GM12874 (cell line): Measurements from ENCODE around the gene SND1.

Experiments
- TF ChIP-seq, protein P1 (sequence below): IDR thresholded peaks from 2 replicates; pipeline ENCODE4 v1.5.1; 2011; ENCODE audit warnings: low read depth, mild to moderate bottlenecking, control low read depth, low read length, moderate library complexity; ENCODE audit not compliant: insufficient read depth

SND1 gene

DNA sequence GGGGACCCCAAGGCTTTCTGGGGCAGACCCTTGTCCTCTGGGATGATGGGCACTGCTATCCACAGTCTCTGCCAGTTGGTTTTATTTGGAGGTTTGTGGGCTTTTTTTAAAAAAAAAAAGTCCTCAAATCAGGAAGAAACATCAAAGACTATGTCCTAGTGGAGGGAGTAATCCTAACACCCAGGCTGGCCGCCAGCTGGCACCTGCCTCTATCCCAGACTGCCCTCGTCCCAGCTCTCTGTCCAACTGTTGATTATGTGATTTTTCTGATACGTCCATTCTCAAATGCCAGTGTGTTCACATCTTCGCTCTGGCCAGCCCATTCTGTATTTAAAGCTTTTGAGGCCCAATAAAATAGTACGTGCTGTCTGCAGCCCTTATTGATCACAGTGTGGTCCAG lies 440.2 kb downstream of the SND1 start:
- TF ChIP-seq, protein P1, sequence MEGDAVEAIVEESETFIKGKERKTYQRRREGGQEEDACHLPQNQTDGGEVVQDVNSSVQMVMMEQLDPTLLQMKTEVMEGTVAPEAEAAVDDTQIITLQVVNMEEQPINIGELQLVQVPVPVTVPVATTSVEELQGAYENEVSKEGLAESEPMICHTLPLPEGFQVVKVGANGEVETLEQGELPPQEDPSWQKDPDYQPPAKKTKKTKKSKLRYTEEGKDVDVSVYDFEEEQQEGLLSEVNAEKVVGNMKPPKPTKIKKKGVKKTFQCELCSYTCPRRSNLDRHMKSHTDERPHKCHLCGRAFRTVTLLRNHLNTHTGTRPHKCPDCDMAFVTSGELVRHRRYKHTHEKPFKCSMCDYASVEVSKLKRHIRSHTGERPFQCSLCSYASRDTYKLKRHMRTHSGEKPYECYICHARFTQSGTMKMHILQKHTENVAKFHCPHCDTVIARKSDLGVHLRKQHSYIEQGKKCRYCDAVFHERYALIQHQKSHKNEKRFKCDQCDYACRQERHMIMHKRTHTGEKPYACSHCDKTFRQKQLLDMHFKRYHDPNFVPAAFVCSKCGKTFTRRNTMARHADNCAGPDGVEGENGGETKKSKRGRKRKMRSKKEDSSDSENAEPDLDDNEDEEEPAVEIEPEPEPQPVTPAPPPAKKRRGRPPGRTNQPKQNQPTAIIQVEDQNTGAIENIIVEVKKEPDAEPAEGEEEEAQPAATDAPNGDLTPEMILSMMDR = no peak

DNA sequence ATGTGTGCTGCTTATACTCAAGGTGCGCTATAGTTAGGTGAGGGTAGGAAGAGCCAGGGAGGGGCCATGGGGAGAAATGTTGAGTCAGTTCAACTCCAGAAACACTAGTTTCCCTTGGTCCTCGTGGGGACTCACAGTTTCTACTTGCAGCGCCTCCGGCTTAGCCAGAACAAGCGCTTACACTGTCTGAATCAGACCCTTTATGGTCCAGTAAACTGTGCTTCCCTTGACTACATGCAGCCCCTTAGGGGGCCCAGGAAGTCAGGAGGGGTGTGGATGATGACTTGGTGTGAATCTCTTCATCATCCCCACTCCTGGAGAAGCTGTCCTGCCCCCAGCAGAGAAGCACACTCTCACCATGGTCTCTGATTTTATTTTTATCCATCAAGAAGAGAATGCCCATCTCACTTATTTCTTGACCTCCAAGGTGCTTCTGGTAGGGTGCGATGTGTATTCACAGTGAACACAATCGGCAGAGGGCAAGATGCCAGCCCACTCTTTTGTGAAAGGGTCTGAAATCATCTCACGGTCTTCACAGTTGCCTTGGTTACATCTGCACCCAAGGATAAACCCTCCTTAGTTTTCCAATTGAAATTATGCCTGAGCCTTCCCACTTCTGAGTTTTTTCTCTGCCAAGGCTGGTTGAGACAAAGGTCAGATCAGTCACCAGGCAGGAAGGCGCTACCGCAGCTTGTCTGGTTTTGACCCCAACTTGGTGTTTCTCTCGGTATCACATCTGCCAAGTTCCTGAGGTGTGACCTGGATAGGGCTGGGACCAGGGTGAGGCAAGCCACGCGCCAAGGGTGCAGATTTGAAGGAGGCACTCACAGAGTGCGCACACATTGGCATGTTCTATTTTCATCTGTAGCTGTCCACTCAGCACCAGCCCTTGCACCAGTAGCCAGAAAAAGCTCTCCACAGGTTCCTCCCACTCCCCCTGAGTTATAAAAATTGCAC lies 441.9 kb downstream of the SND1 start:
- TF ChIP-seq, protein P1 = no peak

DNA sequence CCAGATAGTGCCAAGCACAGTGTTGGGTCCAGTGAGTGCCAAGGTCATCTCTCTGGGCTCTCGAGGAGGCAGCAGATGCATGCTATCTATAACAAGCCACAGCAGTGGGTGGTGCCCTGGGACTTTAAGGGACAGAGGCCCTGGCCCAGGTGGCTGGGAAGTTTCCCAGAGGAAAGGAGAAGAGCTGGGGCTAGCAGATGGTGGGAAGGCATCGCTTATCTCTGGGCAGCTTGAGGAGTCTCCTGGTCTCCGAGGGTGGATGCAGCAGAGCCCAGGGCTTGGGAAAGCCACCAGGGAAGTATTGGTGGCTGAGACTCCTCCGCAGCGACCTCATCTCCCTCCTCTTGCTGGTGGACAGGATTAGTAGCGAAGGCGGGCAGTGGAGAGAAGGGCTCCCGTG lies 442.7 kb downstream of the SND1 start:
- TF ChIP-seq, protein P1 = no peak

DNA sequence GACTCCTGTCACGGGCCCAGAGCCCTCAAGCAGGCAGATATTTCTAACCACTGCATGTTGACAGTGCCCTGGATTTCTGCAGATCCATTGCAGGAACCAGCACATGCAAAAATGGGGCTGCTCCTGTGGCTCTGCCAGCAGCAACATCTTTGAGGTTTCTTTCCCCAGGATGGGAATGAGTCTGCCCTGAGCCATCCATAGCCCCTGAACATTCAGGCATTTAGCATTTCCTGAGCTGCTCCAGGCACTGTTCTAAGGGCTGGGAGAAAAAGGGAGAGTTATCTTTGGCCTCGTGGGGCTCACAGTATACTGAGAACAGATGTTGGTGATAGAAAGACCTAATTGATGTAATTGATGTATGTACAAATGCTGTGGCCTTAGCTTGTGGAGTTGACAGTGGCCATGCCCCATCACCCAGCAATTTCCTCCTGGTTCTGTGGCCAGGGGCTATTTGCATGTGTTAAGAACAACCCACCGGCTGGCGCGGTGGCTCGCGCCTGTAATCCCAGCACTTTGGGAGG lies 445.3 kb downstream of the SND1 start:
- TF ChIP-seq, protein P1 = no peak

DNA sequence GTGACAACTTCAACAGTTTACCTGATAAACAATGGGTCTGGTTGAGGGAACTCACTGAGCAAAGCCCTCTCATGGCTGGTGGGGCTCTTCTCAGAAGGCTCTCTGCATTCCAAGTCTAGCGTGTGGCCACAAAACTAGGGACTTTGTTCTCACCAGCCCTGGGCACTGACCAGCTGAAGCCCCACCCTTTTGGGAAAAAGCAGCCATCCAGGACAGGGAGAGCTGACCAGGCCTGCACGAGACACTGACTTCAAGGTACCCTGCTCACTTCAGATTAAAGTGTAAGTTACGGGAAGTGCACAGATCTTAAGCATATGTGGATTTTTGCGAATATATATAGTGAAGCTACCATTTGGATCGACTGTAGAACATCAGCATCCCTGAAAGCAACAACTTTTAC lies 446.6 kb downstream of the SND1 start:
- TF ChIP-seq, protein P1 = no peak

DNA sequence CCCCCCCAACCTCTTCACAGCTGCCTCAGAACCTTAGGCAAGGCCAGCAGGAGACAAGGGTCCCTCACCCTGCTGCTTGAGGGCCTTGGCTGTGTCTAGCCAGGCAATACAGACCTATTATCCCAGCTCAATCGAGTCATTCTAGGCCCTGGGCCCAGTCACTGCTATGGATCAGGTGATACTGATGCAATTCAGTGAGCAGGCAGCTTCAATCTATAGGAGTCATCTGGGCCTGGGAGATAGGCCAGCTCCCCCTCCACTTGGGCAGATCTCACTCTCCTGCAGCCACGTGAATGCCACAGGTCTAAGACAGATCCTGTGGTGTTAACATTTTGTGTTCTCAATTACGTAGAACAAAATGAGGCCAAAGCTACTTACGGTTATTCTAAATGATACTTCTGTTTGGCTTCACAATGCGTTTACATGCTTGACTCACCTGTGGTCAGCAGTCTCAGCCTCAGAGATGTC lies 447.2 kb downstream of the SND1 start:
- TF ChIP-seq, protein P1 = no peak

DNA sequence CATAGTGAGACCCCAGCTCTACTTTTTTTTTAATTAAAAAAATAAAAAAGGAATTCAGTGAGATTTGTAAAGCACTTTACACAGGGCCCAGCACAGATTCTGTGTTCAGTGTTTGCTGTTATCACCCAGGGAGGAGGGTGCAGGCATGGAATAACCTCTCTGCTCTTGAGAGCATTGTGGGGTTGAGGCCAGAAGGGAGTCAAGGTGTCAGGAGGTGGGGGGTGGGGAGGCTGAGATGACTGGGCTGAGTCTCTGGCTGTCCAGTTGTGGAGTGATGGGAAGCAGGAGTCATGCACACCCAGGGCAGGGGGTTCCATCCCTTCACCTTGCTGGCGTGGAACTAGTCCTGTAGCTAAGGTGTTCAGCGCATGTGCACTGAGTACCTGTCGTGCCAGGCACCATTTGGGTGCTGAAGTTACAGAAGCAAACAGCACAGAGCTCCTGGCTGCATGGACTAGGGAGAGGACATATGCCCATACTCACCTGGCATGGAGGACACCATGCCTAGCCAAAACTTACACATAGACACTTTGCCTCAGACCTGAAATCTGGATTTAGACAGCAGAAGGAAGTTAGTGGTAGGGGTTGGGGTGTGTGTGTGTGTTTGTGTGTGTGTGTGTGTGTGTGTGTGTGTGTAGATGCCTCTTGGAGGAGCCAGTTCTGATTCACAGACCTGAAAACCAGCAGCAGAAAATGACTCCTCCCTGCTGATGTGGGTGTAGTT lies 448.4 kb downstream of the SND1 start:
- TF ChIP-seq, protein P1 = no peak
